Stimulated activated CD4-positive, alpha-beta T cell treated with anti-CD3 and anti-CD28 coated beads, Interleukin-1b, Interleukin-23, amount 100 ng/mL, for 48 hours (primary cell): ENCODE data around the gene EGFR.

Source experiments
- DNase-seq: peaks from one replicate; pipeline ENCODE4 v3.0.0-alpha.2; 2020

EGFR gene

GRCh38 chr7:55108401-55108800 lies 89.6 kb downstream of the EGFR start:
- no peak for DNase-seq

GRCh38 chr7:55108818-55109217 lies 90.0 kb downstream of the EGFR start:
- no peak for DNase-seq

- no peak for DNase-seq
These were observed 90.8 kb downstream of the EGFR start for GRCh38 chr7:55109404-55110167.

GRCh38 chr7:55110282-55110992 lies 91.6 kb downstream of the EGFR start:
- no peak for DNase-seq

- no peak for DNase-seq
These were observed 92.2 kb downstream of the EGFR start for GRCh38 chr7:55110993-55111361.

- DNase-seq, result no peak
These were observed 93.2 kb downstream of the EGFR start for GRCh38 chr7:55112056-55112455.

GRCh38 chr7:55113760-55114540 lies 95.1 kb downstream of the EGFR start:
- no peak for DNase-seq

- no peak for DNase-seq
These were observed 98.5 kb downstream of the EGFR start for GRCh38 chr7:55117286-55117685.

GRCh38 chr7:55118426-55118825 lies 99.6 kb downstream of the EGFR start:
- no peak for DNase-seq

- no peak for DNase-seq
These were observed 100.8 kb downstream of the EGFR start for GRCh38 chr7:55119571-55119970.

- no peak for DNase-seq
These were observed 101.3 kb downstream of the EGFR start for GRCh38 chr7:55120074-55120473.

- DNase-seq, result no peak
These were observed 101.8 kb downstream of the EGFR start for GRCh38 chr7:55120501-55121198.

GRCh38 chr7:55121249-55121648 lies 102.4 kb downstream of the EGFR start:
- no peak for DNase-seq

- no peak for DNase-seq
These were observed 103.4 kb downstream of the EGFR start for GRCh38 chr7:55122263-55122662.

- DNase-seq, result no peak
These were observed 106.4 kb downstream of the EGFR start for GRCh38 chr7:55124989-55125875.

GRCh38 chr7:55127135-55127551 lies 108.3 kb downstream of the EGFR start:
- no peak for DNase-seq

GRCh38 chr7:55127622-55128081 lies 108.8 kb downstream of the EGFR start:
- DNase-seq, result no peak

- DNase-seq, result no peak
These were observed 110.0 kb downstream of the EGFR start for GRCh38 chr7:55128693-55129394.

- no peak for DNase-seq
These were observed 111.0 kb downstream of the EGFR start for GRCh38 chr7:55129541-55130394.
